Occipital lobe (tissue), 2 donors: ENCODE measurements around the gene PIP4K2C. TPM values are rescaled to one million over a fixed set of nuclear protein-coding genes. Genes with fewer than 3 reads are reported as not detected.
"Not testable (repeated sequence)": the region's sequence is repeated elsewhere in the genome, so short reads cannot be mapped to it uniquely, and the experiment has no call there.

ENCODE experiments used
- DNase-seq: peaks from one replicate; lab custom pipeline; 2025; lab: John Stamatoyannopoulos, UW
- total RNA-seq: library from RNA; depleted of rRNA; stranded (reverse); fragments of >200 nt; gene quantifications from one replicate; pipeline ENCODE4 v1.2.3, GENCODE V29; 2014

PIP4K2C gene
- total RNA-seq, 1 donor from 2014 or later: 13.6 TPM

GRCh38 chr12:57609101-57609780 is 18.2 kb downstream of the PIP4K2C start:
- DNase-seq: no peak

- DNase-seq: no peak
Observed at GRCh38 chr12:57609781-57610553, 19.0 kb downstream of the PIP4K2C start.

GRCh38 chr12:57610554-57611107 is 19.6 kb downstream of the PIP4K2C start:
- no peak for DNase-seq

- DNase-seq: peak; percentile 54
Observed at GRCh38 chr12:57611108-57611826, 20.3 kb downstream of the PIP4K2C start, which contains the start of gene ARHGEF25. TSS of gene ARHGEF25 (plus strand) at chr12:57611435. CDS start at chr12:57611895, 460 bp downstream.

GRCh38 chr12:57611827-57612710 is 21.1 kb downstream of the PIP4K2C start:
- no peak for DNase-seq

GRCh38 chr12:57612711-57613426 is 21.9 kb downstream of the PIP4K2C start:
- DNase-seq: no peak

GRCh38 chr12:57613427-57614109 is 22.6 kb downstream of the PIP4K2C start:
- no peak for DNase-seq

GRCh38 chr12:57614178-57614947 is 23.4 kb downstream of the PIP4K2C start:
- no peak for DNase-seq

- no peak for DNase-seq
Observed at GRCh38 chr12:57614948-57615500, 24.0 kb downstream of the PIP4K2C start.

- DNase-seq: no peak
Observed at GRCh38 chr12:57615637-57616036, 24.6 kb downstream of the PIP4K2C start.

GRCh38 chr12:57616383-57617101 is 25.6 kb downstream of the PIP4K2C start:
- no peak for DNase-seq

- DNase-seq: no peak
Observed at GRCh38 chr12:57617942-57618341, 26.9 kb downstream of the PIP4K2C start.

- DNase-seq: not testable (repeated sequence)
Observed at GRCh38 chr12:57618431-57618830, 27.4 kb downstream of the PIP4K2C start.

GRCh38 chr12:57618966-57619433 is 28.0 kb downstream of the PIP4K2C start:
- DNase-seq: no peak

GRCh38 chr12:57619434-57620244 is 28.6 kb downstream of the PIP4K2C start:
- DNase-seq: no peak

GRCh38 chr12:57620245-57620935 is 29.4 kb downstream of the PIP4K2C start:
- no peak for DNase-seq
